CD4-positive, alpha-beta T cell treated with Interleukin-1 beta for 1 hour (primary cell): ENCODE data around the gene MXD1.
"Not testable (repeated sequence)": the region's sequence is repeated elsewhere in the genome, so short reads cannot be mapped to it uniquely, and the experiment has no call there.

Experiments
- DNase-seq, 2 donors: peaks; one replicate each; pipeline ENCODE4 v3.0.0-alpha.2; 2020 to 2022

The MXD1 gene

DNA sequence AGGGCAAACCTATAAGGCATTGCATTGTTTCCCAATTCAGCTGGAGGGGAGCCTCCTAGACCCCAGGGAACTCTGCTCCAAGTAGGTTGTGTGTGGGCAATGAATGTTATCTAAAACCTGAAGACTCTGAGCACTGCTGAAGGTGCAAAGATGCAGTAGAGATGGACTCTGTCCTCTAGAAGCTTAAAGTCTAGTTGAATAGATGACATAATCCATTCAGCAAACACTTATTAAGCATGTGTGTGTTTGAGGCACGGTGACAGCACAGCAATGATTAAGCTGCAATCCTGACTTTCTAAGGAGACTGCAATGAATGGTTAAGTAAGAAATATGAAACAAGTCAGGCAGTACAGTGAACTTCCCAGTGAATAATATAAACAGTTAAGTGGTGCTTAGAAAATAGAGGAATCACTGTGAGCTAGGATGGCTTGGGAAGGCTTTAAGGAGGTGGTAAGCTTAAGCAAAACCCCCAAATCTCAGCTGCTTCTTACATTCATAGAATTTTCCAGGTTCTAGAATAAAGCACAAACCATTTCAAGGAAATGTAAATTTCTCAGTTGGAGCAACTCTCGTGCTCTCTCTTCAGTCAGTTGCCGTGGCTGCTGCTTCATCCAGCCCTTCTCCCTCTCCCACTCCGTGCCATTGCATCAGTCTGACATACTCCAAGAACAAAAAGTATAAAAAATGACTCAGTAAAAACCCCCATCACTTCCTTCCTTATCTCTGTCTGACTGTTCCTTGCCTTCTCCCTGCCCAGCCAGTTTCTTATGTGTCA is 19.1 kb downstream of the MXD1 start:
- DNase-seq = peak in 1 of 2 donors; percentile 42

DNA sequence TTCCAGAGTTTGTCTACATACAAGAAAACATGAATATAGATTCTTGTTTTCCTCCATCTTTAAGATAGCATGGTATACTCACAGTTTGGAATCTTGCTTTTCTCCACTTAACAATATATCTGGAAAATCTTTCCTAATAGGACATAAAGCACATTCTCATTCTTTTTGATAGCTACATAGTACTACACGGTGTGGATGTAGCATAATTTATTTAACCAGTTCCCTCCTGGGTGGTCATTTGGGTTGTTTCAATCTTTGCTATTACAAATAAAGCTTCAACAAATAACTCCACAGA is 19.7 kb downstream of the MXD1 start:
- DNase-seq = no peak

DNA sequence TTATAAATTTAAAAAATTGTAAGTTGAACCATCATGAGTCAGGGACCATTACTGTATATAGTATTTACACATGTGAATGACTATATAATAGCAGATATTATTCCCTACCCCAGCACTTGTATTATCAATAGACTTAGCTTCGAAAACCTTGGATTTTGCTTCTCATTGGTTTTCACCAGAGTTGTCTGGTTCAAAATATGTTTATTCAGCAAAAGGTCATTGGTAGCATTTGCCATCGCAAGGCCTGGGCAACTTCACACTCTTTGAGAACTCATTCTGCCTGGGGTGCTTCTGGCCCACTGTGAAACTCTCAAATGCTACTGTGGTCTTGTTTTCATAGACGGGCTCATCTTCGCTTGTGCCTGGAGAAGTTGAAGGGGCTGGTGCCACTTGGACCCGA is 20.1 kb downstream of the MXD1 start:
- no peak for DNase-seq

DNA sequence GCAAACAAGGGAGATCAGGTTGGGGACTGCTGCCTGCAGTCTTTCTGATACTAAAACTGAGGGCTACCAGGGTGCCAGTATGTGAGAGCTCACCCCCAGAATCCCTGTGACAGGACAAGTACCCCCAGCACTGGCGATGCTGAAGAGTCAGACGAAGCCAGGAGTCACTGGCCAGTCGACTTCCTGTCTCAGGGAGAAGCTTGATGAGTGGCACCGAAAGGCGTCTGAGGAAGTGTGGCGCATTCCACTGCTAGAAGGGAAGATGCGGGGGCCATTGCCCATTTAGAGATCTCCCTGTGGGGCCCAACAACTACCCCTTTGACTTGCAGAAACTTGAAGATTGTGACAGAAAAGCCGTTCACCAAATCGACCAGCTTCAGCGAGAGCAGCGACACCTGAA is 22.0 kb downstream of the MXD1 start:
- DNase-seq = no peak

DNA sequence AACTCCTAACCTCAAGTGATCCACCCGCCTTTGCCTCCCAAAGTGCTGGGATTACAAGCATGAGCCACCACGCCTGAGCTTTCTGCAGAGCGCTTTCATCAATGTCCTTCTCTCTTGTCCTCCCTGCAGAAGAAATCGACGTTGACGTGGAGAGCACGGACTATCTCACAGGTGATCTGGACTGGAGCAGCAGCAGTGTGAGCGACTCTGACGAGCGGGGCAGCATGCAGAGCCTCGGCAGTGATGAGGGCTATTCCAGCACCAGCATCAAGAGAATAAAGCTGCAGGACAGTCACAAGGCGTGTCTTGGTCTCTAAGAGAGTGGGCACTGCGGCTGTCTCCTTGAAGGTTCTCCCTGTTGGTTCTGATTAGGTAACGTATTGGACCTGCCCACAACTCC is 23.1 kb downstream of the MXD1 start:
- no peak for DNase-seq

DNA sequence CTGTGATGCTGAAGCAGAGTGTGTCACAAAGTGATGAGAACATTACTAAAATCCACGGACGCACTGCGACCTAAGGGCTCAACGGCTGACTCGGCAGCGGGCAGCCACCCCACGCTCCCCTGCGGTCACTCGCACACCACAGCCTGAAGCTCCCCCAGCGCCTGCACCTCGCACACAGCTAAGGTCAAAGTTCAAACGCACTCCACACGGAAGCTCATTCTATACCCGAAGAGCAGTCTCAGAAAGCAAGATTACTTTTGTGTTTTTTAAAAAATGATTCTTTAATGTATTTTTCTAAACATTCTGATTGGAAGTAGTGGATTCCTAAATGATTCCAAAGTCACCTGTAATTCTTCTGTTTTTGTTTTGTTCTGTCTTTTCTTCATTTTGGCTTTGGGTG is 24.8 kb downstream of the MXD1 start:
- DNase-seq = no peak

DNA sequence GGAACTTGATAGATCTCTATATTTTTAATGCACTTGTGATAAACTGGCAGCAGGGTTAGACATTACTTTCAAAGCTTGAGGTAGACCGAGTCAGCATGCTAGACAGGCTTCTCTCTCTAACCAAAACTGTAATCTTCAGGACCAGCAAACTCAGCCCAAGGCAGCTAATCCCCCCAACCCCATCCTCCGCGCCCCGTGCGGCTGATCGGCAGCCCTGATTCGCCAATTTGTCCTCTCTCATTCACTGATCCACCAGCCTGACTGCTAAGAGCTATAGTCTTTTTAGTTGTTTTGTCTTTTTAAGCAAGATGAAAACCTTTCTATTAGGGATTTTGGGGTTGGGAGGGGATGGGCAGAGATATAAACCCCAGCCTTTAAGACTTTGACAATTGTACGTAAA is 25.8 kb downstream of the MXD1 start:
- DNase-seq = no peak

DNA sequence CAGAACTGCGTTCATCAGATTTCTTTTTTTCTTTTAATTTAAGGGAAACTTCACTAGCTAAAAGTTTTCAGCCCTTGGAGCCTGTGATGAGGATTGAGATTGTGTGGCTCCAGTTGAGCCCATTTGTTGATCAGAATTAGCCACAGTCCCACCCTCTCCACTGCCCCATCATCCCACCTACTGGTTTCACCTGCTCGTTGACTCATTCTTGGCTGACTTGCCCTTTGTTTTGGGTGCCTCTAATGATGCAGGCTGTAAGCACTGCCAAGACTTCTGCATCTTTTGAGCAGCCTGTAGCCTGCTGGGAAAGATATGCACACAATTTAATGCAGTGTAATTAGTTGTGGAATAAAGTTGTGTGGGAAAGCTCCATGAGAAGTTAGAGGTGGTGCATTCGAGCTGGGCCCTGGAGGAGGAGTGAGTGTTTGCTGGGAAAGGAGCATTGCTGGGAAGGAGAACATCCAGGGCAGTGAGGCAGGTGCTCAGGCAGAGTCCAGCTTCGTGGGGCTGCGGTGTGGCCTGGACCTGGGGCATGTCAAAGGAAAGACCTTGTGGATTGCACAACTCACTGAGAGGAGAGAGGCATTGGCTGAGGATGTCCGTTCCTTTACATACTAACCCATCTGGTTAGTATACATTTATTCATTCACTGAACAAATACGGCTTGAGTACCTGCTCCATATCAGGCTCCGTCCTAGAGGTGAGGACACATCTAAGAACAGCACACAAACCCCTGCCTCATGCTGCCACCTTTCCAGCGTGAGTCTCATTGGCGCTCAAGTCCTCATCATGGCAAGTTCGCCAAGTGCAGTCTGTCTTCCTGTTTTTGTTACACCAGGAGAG is 28.3 kb downstream of the MXD1 start:
- no peak for DNase-seq

DNA sequence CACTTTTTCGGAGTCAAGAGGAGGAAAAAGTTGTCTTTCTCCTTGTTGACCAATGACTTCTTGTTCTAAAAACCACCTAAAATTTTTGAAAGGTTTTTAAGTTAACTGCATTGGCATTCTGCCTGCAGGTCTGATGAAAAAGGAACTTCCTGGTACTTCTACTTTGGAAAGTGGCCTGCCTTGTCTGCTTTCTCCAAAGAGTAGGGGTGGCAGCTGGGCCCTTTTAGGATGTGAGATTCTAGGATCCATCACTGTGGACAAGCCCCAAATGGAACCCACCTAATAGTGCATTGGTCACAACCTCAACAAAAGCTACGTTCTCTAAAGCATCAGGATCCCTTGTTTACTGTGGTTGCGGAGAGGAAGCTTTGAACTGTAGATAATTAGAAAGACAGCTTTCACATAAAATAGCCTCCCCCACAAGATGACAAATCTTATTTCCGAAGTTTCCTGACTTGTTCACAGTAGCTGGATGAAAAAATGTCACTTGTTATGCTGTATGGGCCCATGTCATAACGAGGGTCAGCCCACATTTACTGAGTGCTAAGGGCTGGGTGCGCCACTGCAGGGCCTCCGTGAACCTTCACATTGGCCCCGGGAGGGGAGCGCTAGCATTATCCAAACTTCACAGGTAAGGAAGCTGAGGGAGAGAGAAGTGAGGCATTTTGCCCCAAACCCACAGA is 29.1 kb downstream of the MXD1 start:
- no peak for DNase-seq

DNA sequence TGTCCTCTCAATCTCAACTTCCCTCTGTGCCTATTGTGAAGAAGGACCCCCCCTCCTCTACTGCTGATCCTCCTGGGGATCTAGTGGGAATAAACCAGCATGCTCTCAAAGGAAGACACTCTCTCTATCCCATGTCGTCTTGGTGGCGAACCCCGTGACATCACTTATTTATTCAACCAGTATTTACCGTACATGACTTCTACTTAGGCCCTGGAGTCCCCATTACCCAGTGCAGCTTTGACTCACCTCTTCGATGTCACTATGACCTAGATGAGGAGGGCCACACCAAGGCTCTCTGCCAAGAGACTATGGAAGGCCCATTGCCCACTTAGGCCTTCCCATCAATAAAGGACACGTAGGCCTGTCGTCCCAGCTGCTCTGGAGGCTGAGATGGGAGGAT is 29.8 kb downstream of the MXD1 start:
- DNase-seq = no peak

DNA sequence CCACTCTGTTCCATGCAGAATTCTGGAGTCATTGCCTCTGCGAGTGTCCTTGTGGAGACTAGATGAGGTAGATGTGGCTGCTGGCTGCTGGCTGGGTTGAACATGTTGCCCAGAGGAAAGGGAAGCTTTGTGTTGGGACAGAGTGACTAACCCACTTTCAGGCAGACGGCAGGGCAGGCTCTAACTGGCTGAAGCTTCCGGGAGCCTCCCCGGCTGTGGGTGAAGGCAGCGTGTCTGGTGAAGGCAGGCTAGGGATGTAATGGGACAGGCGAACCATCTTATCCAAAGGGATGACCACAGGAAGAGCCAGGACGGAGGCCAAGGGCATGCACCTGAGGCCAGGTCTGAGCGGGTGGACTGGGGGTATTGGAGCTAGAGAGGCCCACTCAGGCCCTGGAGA is 30.5 kb downstream of the MXD1 start:
- peak; percentile 11 to 64 for DNase-seq

DNA sequence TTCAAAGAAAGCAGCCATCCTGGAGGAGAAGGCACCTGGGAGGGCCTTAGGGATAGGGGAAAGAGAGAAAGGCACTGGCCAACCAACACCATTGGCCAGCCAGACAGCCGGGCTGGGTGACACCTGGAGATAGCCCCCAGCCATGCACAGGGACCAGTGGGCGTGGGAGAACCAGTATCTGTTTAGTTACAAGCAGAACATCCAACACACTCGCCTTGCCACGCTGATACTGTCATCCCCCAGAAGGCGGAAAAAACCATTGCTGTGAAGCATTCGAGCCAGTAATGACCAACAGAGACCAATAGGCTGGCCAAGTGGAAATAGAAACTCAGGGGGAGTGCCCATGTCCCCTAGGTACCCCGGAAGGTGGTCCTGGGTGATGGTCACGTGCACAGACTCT is 31.0 kb downstream of the MXD1 start:
- no peak for DNase-seq

DNA sequence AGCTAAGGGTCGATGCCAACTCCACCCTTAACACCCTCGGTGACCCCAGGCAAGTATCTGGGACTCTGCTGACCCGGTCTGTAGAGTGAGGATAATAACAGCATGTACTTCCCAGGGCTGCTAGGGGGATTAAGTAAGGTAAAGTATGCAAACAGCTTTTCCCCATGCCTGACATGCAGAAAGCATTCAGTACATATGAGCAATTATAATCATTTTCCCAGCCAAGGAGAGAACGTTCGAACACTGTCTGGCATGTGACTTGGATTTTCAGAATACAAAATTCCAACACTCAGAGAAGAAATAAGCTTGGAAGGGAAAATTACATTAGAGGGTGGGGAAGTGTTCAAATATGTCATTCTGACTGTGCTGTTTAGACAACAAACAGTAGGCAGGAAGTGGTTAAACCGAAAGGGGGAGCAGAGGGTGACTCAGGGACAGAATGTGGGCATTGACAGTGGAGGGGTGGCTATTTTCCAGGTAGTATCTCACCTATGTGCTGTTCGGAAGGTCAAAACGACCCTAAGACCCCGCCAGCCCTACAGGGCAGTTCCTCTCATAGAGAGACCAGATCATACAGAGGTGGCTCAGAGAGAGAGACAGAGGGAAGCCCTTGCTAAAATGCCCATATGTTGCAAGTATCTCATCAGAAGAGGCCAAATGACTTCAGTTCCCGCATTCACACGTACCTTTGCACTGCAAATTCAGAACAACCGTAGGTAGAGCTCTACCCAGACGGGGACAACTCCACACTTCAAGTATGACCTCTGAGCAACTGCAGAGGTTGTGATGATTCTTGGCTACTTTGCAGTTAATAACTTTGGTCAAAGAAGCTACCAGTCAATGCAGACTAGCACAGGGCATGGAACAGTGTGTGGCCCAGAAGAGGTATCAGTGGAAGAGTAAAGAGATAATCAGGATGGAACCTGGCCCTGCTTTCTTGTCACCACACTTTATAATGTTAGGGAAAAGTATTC is 31.7 kb downstream of the MXD1 start:
- DNase-seq = peak; percentile 57 to 71

DNA sequence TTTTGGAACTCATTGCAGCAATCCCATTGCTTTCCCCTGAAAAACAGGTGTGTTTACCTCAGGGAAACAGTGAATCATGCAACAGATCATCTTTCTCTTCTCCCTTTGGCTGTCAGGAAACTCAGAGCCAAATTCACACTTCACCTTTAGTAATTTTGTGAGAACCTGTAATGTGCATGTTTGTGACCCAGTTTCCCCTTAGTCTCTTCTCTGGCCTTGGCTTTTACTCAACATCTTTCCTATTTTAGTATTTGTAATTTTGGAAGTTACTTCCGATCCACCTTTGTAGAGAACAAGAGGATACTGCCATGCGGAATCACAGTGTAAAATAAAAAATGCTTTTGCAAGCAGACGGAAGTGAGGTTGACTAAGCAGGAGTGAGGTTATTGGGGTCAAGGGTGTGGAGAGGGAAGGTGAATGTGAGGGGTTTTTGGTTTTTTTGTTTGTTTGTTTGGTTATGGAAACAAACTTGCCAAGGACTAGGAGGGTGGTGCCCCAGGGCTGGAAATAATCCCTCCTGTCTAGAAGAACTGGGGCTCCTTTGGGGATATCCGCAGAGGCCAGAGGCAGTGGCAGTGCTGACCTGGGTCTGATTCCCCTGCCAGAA is 32.5 kb downstream of the MXD1 start:
- DNase-seq = peak in 1 of 2 donors; percentile 42

DNA sequence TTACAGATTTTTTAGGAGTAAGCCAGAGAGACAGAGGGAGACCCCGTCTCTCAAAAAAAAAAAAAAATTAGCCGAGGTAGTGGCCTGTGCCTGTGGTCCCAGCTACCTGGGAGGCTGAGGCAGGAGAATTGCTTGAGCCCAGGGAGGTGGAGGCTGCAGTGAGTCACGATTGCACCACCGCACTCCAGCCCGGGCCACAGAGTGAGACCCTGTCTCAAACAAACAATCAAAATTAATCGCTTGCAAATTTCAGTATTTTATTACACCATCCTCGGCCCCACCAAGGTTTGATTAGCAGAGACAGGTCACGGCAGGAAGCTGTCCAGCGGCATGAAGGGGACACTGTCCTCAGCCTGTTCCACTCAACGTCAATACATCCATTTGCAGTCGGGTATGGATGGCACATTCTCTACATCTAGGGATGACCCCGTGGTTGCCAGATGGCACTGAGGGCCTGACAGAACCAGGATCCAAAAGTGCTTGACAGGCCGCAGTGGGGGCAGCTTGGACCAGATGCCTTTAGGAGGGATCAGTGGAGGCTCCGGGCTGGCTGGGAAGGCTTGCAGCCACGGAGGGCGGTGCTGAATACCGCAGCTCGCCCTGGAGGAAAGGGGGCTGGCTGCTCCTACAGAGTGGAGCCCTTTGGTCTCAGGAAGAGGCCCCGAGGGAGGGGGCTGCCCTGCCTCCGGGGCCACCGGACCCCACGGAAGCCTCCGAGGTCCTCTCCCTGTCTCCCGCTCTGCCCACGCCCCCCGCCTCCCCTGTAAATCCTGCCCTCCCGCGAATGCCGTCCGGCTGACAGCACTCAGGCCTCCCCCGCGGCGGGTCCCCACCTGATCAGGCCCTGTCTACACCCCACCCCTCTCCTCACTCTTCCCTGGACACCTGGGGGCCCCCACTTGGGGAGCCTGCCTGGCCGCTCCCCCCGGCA is 33.4 kb downstream of the MXD1 start:
- DNase-seq = no peak

DNA sequence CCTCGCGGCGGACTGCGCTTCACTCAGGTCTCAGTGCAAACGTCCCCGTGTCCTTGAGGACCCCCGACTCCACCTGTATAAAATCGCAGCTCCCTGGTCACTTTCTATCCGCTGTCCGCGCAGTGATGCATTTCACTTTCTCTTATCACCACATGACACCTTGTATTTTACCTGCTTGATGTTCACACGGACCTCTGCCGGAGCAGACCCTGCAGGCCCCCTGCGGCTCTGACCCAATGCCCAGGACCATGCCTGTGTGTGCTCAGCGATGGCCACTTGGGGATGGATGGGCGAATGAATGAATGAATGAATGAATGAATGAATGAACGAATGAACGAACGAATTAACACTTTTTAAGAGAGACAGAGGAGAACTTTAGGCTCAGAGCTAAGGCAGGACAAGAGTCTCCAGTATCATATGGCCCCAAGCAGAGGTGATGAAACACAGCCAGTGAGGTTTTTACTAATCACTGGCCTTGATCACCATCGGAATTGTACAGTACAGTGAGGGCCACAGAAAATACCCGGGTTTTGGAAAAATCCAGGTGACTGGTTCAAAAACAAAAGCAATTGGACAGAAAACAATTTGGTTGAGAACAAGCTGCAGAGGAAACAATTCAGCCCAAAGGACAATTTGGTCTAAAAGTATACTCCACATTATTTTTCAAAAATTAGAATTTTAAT is 34.2 kb downstream of the MXD1 start:
- DNase-seq = no peak

DNA sequence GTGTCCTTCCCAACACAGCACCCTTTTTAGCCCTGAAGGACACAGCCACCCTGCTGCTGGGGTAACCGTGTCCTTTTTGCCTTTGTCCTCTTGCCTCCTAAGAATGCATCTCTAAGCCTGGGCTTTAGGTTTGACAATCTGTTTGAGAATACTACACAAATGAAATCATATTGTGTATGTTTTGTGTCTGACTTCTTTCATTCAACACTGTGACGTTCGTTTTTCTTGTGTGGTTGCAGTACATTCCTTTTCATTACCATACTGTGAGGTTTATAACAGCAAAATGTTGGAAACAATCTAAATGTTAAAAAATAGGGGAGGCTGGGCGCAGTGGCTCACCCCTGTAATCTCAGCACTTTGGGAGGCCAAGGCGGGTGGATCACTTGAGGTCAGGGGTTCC is 35.3 kb downstream of the MXD1 start:
- no peak for DNase-seq

DNA sequence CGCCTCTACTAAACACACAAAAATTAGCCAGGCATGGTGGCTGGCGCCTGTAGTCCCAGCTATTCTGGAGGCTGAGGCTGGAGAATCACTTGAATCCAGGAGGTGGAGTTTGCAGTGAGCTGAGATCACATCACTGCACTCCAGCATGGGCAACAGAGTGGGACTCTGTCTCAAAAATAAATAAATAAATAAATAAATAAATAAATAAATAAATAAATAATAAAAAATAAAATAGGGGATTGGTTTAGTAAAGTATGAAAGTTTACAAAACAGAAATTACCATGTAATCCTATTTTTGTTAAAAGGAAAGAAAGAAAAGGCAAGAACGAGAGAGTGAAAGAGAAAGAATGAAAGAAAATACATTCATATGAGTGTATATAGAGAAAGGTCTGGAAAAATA is 35.8 kb downstream of the MXD1 start:
- DNase-seq = not testable (repeated sequence)

DNA sequence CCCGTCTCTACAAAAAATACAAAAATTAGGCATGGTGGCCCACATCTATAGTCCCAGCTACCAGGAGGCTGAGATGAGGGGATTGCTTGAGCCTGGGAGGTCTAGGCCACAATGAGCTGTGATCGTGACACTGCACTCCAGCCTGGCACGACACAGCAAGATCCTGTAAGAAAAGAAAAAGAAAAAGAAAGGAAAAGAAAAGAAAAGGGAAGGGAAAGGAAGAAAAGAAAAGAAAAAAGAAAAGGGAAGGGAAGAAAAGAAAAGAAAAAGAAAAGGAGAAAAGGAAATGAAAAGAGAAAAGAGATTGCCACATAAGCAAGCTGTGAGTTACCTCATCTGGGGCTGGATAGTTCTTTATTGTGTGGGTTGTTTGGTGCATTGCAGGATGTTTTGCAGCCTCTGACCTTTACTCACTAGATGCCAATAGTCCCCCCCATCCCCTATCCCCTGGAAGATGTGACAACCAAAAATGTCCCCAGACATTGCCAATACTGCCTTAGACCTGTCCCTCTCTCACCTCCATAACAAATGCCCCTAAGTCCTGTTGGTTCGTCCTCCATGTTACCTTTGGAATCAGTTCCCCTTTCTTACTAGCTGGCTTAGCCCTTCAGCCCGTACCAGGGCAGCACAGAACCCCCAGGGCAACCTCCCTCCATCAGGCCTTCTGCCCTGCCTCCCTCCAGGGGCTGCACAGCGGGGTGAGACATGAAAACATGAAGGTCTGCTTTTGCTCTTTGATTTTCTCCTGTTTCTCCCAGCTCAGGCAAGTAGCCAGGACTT is 37.6 kb downstream of the MXD1 start:
- no peak for DNase-seq

DNA sequence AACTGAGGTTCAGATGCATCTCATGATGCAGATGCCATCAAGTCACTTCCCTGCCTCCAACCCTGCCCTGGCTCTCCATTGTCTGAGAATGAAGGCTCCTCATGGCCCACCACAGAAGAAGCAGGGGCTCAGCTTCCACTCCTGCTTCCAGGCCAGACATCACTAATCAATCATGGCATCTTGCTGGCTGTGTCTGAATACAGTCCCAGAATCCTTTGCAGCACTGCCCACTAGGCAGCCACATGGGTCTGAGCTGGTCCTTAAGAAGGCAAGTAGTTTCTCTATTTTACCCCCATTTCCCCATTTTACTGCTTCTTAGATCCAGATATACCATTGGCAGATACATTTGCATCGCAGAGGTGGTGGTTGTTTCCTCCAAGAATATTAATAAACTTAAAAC is 39.2 kb downstream of the MXD1 start:
- no peak for DNase-seq
